ENCODE results near the gene AP2B1. TPM values are rescaled to one million over a fixed set of nuclear protein-coding genes. Genes with fewer than 3 reads are reported as not detected.

AP2B1 gene
- total RNA-seq, 2 experiments from 2014 or later = 28.9 to 76.0 TPM

GRCh38 chr17:35627417-35627816 lies 40.3 kb downstream of the AP2B1 start:
- DNase-seq (ENCODE audit: low spot score) = no peak
- Histone ChIP-seq H3K79me2 (ENCODE audit: insufficient read depth, low read depth, low read length) (no peaks in the 10 kb centered on the region), H3K4me1 (ENCODE audit: insufficient read depth, low read length, poor library complexity, severe bottlenecking) (peaks cover 7% of the 10 kb centered on the region), H3K9me3 (ENCODE audit: low read length) (no peaks in the 10 kb centered on the region), H4K20me1 (ENCODE audit: insufficient read depth, low read length) (no peaks in the 10 kb centered on the region), H3K4me2 (ENCODE audit: low read length) (no peak overlapping the region), H3K9me2 (ENCODE audit: insufficient read depth, low read length) (no peaks in the 10 kb centered on the region), H2AFZ (ENCODE audit: low read length) (no peak overlapping the region), H3K27ac (ENCODE audit: low read depth, low read length, poor library complexity, severe bottlenecking) (no peak overlapping the region), H3K4me3 (ENCODE audit: low read depth, low read length, poor library complexity, severe bottlenecking) (no peak overlapping the region), H3K36me3 (ENCODE audit: insufficient read depth, low read length) (peaks cover 62% of the 10 kb centered on the region)
- no TSS peak for BruUV-seq (replicated peaks)
- intact Hi-C loops (cut with micrococcal nuclease; ENCODE audit: unreplicated experiment) = no loop called here
- no peak for TF ChIP-seq CTCF (conservative IDR thresholded peaks at IDR 0.05; ENCODE audit: low read length)
- no peak for TF ChIP-seq EZH2phosphoT487 (IDR thresholded peaks at IDR 0.05; ENCODE audit: borderline replicate concordance, low read depth, low read length)
- CTCF ChIA-PET (ENCODE audit: unreplicated experiment) = no interaction called here
- POLR2A ChIA-PET = no interaction called here

- Histone ChIP-seq H2AFZ (ENCODE audit: low read length) (no peak overlapping the region), H3K4me1 (ENCODE audit: insufficient read depth, low read length, poor library complexity, severe bottlenecking) (peaks cover 7% of the 10 kb centered on the region), H3K4me2 (ENCODE audit: low read length) (no peak overlapping the region), H4K20me1 (ENCODE audit: insufficient read depth, low read length) (no peaks in the 10 kb centered on the region), H3K36me3 (ENCODE audit: insufficient read depth, low read length) (peaks cover 57% of the 10 kb centered on the region), H3K4me3 (ENCODE audit: low read depth, low read length, poor library complexity, severe bottlenecking) (no peak overlapping the region), H3K79me2 (ENCODE audit: insufficient read depth, low read depth, low read length) (no peaks in the 10 kb centered on the region), H3K9me2 (ENCODE audit: insufficient read depth, low read length) (no peaks in the 10 kb centered on the region), H3K9me3 (ENCODE audit: low read length) (no peaks in the 10 kb centered on the region), H3K27ac (ENCODE audit: low read depth, low read length, poor library complexity, severe bottlenecking) (no peak overlapping the region)
- DNase-seq (ENCODE audit: low spot score) = no peak
- TF ChIP-seq CTCF (conservative IDR thresholded peaks at IDR 0.05; ENCODE audit: low read length) (no peak), EZH2phosphoT487 (IDR thresholded peaks at IDR 0.05; ENCODE audit: borderline replicate concordance, low read depth, low read length) (no peak)
- POLR2A ChIA-PET = no interaction called here
- intact Hi-C loops (cut with micrococcal nuclease; ENCODE audit: unreplicated experiment) = no loop called here
- BruUV-seq (replicated peaks) = no TSS peak
- CTCF ChIA-PET (ENCODE audit: unreplicated experiment) = no interaction called here
Observed at GRCh38 chr17:35630530-35631148, 43.5 kb downstream of the AP2B1 start.

GRCh38 chr17:35641032-35641431 lies 53.9 kb downstream of the AP2B1 start:
- Histone ChIP-seq H3K27ac (ENCODE audit: low read depth, low read length, poor library complexity, severe bottlenecking) (no peak overlapping the region), H3K36me3 (ENCODE audit: insufficient read depth, low read length) (peaks cover 73% of the 10 kb centered on the region), H3K4me2 (ENCODE audit: low read length) (no peak overlapping the region), H4K20me1 (ENCODE audit: insufficient read depth, low read length) (no peaks in the 10 kb centered on the region), H3K4me1 (ENCODE audit: insufficient read depth, low read length, poor library complexity, severe bottlenecking) (no peaks in the 10 kb centered on the region), H2AFZ (ENCODE audit: low read length) (no peak overlapping the region), H3K79me2 (ENCODE audit: insufficient read depth, low read depth, low read length) (no peaks in the 10 kb centered on the region), H3K9me3 (ENCODE audit: low read length) (no peaks in the 10 kb centered on the region), H3K4me3 (ENCODE audit: low read depth, low read length, poor library complexity, severe bottlenecking) (no peak overlapping the region), H3K9me2 (ENCODE audit: insufficient read depth, low read length) (no peaks in the 10 kb centered on the region)
- intact Hi-C loops (cut with micrococcal nuclease; ENCODE audit: unreplicated experiment) = no loop called here
- DNase-seq (ENCODE audit: low spot score) = no peak
- ChIA-PET CTCF (ENCODE audit: unreplicated experiment) (no interaction called here), POLR2A (interaction anchor here (0.6 kb wide), 1 partner anchor 163 kb away, joined by 5 read pairs; no protein-coding TSS in a partner anchor)
- BruUV-seq (replicated peaks) = no TSS peak
- TF ChIP-seq CTCF (conservative IDR thresholded peaks at IDR 0.05; ENCODE audit: low read length) = no peak
- no peak for TF ChIP-seq EZH2phosphoT487 (IDR thresholded peaks at IDR 0.05; ENCODE audit: borderline replicate concordance, low read depth, low read length)
